ENCODE data around the gene NCOA3.

Gene NCOA3

DNA sequence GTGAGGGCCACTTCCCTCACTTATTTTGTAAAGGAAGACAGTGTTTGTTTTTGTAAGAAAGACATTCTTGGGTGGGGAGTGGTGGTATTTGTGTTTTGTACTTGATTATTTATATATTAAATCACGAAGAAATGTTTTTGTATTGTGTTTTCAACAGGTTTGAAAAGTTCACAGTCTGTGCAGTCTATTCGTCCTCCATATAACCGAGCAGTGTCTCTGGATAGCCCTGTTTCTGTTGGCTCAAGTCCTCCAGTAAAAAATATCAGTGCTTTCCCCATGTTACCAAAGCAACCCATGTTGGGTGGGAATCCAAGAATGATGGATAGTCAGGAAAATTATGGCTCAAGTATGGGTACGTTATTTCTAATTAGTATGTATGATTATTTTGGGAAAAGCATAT, 137.2 kb downstream of the NCOA3 start:
- DNase-seq (ENCODE audit: low spot score) = no peak

DNA sequence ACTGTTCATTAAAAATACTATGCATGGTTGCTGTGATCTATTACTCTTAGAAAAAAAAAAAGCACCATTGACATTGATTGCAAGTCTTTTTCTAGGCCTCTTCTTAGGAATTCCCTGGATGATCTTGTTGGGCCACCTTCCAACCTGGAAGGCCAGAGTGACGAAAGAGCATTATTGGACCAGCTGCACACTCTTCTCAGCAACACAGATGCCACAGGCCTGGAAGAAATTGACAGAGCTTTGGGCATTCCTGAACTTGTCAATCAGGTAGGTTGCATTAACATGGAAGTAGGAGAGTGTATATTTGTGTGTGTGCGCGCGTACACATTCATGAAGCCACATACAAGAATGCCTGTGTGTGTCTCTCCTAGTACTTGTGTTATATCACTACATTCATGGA, 140.4 kb downstream of the NCOA3 start:
- no peak for DNase-seq (ENCODE audit: low spot score)

GRCh38 chr20:47642624-47643023, 140.9 kb downstream of the NCOA3 start:
- no peak for DNase-seq (ENCODE audit: low spot score)

- DNase-seq (ENCODE audit: low spot score) = no peak
Observed at GRCh38 chr20:47645632-47646031, 143.9 kb downstream of the NCOA3 start.

DNA sequence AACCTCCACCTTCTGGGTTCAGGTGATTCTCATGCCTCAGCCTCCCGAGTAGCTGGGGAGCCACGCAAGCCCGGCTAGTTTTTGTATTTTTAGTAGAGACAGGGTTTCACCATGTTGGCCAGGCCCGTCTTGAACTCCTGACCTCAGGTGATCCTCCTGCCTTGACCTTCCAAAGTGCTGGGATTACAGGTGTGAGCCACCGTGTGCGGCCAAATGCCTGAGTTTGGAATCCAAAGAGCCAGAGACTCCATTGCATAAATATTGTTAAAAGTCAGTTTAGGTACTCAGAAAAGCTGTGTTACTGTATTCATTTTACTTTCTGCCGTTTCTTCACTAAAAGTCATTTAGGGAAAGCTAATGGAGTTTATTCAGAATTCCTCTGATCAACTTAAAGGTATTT, 146.3 kb downstream of the NCOA3 start:
- no peak for DNase-seq (ENCODE audit: low spot score)

DNA sequence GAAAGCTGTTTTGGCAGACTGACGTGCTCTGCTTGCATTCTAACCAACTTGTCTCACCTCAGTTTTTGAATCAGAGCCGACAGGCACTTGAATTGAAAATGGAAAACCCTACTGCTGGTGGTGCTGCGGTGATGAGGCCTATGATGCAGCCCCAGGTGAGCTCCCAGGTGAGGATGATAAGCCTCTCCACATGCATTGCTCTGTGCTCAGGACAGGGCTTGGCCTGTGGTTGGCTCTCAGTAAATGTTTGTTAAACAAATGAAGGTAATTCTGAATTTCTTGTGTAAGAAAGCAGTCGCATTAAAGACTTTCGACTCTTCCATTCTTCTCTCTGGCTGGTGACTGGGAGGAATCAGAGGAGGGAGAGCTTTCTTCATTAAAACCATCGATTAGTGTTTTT, 147.3 kb downstream of the NCOA3 start:
- no peak for DNase-seq (ENCODE audit: low spot score)

- DNase-seq (ENCODE audit: low spot score) = no peak
Observed at GRCh38 chr20:47652301-47652700, 150.6 kb downstream of the NCOA3 start.

DNA sequence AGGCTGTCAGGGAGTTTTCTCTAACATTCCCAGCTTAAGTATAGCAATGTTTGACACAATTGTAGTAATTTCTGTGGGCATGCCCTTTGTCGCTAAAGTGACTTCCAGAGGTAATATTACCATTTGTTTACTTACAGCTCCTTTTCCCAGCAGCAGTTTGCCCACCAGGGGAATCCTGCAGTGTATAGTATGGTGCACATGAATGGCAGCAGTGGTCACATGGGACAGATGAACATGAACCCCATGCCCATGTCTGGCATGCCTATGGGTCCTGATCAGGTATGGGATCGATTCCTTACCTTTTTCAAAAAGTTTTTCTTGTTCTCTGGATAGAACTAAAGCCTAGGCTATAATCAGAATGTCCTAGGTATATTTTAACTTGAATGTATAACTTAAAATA, 151.1 kb downstream of the NCOA3 start:
- DNase-seq (ENCODE audit: low spot score) = no peak

DNA sequence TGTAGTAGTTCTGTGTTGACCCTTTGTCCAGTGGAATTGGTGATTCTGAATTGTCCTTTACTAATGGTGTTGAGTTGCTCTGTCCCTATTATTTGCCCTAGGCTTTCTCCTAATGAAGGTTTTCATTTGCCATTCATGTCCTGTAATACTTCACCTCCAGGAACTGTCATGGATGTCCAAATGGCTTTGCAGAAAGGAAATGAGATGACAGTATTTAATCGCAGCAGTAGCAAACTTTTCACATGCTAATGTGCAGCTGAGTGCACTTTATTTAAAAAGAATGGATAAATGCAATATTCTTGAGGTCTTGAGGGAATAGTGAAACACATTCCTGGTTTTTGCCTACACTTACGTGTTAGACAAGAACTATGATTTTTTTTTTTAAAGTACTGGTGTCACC, 152.2 kb downstream of the NCOA3 start:
- DNase-seq (ENCODE audit: low spot score) = no peak

- no peak for DNase-seq (ENCODE audit: low spot score)
Observed at GRCh38 chr20:47654370-47654769, 152.7 kb downstream of the NCOA3 start.

GRCh38 chr20:47655635-47656034, 153.9 kb downstream of the NCOA3 start:
- DNase-seq (ENCODE audit: low spot score) = no peak

DNA sequence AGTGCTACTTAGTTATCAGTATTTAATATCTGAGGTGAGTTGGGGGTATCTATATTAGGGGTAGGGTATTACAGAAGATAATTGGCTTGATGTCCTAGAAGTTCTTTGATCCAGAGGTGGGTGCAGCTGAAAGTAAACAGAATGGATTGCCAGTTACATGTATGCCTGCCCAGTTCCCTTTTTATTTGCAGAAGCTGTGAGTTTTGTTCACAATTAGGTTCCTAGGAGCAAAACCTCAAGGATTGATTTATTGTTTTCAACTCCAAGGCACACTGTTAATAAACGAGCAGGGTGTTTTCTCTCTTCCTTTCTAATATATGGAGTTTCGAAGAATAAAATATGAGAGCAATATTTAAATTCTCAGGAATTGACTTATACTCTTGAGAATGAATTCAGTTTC, 154.6 kb downstream of the NCOA3 start:
- DNase-seq (ENCODE audit: low spot score) = no peak

GRCh38 chr20:47659904-47660601, 158.4 kb downstream of the NCOA3 start:
- DNase-seq (ENCODE audit: low spot score) = no peak

DNA sequence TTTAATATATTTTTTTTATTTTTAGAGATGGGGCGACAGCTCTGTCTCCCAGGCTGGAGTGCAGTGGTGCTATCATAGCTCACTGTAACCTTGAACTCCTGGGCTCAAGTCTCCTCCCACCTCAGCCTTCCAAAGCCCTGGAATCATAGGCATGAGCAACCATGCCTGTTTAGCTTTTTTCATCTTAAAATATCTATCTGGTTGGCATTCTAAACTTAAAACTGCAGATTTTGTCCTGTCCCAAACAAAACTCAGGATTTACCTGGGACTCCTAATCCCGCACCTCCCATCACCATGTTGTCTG, 158.9 kb downstream of the NCOA3 start:
- DNase-seq (ENCODE audit: low spot score) = no peak

DNA sequence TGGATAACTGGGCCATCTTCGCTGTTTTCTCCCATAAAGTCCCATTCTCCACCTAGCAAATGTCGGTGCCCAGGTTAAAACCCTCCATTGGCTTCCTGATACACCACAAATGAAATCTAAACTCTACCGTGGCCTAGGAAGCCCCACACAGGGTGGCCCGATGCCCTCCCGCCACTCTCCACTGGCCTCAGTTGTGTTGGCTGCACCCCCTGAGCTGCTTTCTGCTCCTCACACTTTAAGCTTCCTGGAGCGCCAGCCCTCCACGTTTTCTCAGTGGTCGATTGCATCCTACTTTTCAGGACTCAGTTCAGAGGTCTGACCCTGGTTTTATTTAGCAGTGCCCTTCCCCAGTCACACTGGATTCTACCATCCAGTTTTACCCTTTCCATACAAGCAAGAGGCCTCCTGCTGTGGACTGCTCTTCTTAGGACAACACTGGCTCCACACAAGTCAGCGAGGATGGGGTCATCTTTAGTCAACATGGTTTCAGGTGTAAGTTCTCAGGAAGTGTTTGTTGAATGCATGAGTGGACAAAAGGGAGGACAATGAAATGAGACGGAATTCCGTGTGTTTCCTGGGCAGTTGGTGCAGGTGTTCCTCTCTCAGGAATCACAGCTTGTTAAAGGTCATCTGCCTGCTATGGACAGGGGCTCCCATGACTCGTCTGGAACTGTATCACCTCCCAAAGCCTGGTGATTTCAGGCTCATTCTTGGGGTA, 159.5 kb downstream of the NCOA3 start:
- no peak for DNase-seq (ENCODE audit: low spot score)

- DNase-seq (ENCODE audit: low spot score) = no peak
Observed at GRCh38 chr20:47661714-47662113, 160.0 kb downstream of the NCOA3 start.

DNA sequence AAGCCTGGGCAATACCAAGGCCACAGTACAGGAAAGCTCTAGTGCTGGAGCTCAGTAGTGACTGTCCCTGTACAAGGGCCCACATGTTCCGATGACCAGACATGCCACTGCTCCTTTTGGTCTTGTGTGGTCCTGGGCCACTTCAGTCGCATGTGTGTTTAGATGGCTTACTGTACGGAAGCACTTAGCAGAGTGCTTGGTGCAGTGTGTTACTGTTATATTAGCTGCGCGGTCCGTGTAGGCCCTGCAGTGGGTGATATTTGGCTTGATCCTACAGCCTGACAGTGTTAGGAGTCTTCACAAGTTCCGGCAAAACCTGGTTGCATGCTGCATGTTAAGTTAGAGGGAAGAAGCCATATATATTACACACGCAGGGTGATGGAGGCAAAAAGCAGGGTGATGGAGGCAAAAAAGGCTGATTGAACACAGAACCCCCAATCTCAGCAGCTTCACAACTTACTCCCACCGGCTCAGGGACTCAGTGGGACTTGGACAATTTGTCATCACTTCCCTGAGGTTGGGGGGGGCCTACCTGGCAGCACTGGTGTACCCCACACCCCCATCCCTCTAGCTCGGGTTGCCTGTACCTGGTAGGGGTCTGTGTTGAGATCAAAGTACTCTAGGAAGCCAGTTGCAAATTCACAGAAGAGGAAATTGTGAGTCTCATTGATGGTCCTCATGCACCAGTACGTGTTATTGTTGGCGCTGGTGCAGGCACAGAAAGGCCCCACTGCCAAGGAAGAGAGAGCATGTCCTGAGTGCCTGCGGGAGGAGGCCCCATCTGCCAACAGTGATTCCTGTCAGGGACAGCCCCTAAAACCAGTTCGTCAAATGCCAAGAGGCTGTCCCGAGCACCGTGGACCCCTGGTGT, 161.0 kb downstream of the NCOA3 start:
- no peak for DNase-seq (ENCODE audit: low spot score)

GRCh38 chr20:47663354-47664067, 161.8 kb downstream of the NCOA3 start:
- DNase-seq (ENCODE audit: low spot score) = peak; percentile 65

GRCh38 chr20:47664068-47664437, 162.4 kb downstream of the NCOA3 start:
- DNase-seq (ENCODE audit: low spot score) = no peak

DNA sequence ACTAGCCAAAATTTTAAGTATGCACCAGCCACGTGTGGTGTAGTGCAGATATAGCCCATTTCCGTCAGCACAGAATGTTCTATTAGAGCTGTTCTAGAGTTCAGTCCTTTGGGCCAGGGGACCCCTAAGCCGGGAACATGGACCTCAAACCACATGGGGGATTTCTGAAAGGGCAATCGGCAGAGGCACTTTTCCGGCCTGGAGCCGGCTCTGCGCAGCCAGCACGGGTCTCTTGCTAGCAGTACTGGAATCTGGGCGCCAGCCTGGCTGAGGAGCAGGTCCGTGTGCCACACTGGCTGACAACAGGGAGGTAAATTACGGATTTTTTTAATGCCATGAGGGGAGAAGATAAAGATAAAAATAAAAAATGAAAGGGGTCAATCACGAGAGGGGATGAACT, 163.1 kb downstream of the NCOA3 start:
- DNase-seq (ENCODE audit: low spot score) = no peak

DNA sequence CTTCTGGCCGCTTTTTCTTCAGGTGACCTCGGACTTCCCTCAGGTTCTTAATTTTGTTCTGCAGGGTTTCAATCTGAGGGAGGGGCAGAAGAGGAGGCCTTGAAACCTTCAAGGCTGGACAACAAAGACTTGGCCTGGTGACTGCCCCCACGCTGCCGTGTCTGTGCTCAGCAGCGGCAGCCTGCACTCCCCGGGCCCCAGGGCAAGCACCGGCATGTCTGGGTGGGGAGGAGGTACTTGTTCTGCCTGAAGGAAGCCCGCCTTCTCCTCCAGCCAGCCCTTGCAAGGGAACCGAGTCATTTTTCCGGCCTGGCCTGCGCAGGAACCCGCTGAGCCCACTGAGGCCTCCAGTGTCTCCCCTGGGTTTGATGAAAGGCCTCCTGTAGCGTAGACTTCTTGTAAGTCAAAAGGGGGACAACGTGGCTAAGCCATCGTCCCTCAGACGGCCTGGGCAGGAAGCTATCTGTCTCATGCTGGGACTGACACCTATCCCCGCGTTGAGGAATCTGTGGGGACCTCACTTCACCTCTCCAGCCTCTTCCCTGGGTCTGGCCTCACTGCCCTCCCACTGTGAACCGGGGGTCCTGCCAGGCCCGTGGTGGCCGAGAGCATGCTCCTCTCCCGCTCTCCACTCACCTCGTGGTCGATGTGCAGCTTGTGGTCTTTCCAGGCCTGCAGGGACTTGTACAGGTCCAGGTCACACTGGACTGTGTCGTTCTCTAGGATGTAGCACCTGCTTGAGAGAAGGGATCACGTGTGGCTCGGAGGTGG, 163.7 kb downstream of the NCOA3 start:
- no peak for DNase-seq (ENCODE audit: low spot score)

DNA sequence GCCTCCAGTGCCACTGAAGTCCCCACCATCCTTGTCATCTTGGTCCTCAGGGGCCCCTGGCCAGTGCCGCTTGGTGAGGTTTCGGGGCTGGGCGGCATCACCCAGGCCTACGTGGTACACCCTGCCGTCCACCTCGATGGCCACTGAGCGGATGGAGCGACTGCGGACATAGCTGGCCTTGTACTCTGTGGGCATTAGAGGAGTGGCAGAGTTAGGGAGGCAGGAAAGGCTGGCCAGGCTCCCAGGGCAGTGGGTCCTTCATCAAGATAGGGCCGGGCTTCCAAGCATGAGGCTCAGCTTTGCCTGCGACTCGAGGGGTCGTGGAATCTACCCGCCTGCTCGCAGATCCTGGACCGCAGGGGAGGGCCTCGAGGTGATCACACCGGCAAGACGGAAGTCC, 164.6 kb downstream of the NCOA3 start:
- DNase-seq (ENCODE audit: low spot score) = no peak
